Ectodermal cell (in vitro differentiated cells): Measurements from ENCODE around the gene ZCCHC2.

Source experiments
- H3K27ac ChIP-seq: 2 replicates; pipeline ENCODE4 v1.7.0; 2013; ENCODE audit warnings: mild to moderate bottlenecking, low read depth, low read length; ENCODE audit not compliant: insufficient read depth, poor library complexity, severe bottlenecking
- H3K27me3 ChIP-seq: 2 replicates; pipeline ENCODE4 v1.7.0; 2013; ENCODE audit warnings: mild to moderate bottlenecking, low read length; ENCODE audit not compliant: insufficient read depth, control insufficient read depth, poor library complexity, severe bottlenecking
- H3K36me3 ChIP-seq: one replicate; pipeline ENCODE4 v1.7.0; 2013; ENCODE audit warnings: low read length; ENCODE audit not compliant: control insufficient read depth, insufficient read depth
- H3K4me1 ChIP-seq: one replicate; pipeline ENCODE4 v1.7.0; 2013; ENCODE audit warnings: low read length; ENCODE audit not compliant: control insufficient read depth, insufficient read depth
- H3K4me3 ChIP-seq: 2 replicates; pipeline ENCODE4 v1.7.0; 2013; ENCODE audit warnings: low read depth, low read length, control low read depth; ENCODE audit not compliant: insufficient read depth
- H3K9me3 ChIP-seq: 2 replicates; pipeline ENCODE4 v1.7.0; 2013; ENCODE audit warnings: mild to moderate bottlenecking, low read length, moderate library complexity; ENCODE audit not compliant: control insufficient read depth
- whole genome bisulfite sequencing, 2 experiments: methylation state at CpG; one replicate each; pipeline ENCODE4 v1.1.7; 2013; ENCODE audit warnings: missing lambda C conversion rate in 2 of 2; 5-methylcytosine and 5-hydroxymethylcytosine counted together

ZCCHC2 gene

DNA sequence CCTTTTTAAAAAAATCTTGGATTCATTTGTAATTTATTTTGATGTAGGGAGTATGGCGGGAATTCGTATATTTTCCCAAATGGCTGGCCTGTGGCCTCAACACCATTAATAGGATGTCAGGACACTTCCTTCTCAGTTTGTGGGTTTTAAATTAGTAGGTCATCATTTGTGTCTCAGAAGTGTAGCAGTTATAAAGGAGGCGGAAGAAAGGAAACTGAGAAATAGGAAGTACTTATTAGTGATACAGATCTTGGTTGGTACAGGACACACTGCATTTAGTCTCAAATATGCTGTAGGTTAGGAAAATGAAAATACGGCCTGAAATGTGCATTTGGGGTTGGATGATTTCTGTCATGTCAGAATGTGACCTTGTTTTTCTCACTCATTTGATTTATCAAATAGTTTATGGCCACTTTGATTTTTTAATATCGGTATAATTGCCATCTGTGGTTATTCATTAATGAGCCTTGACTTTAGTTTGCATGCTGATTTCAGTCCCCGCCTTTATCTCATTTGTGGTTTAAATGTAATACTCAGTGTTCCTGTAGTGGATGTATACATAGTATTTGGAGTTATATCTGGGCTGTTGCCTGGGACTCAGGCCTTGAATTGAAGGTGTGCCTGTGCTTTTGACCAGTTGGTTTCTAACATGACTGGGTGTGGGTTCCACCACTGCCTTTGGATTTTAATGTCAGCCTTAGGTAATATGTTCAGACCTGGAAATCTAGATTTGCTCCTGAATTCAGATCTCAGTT is 31.4 kb downstream of the ZCCHC2 start:
- no peaks in the 10 kb centered on the region for H3K9me3 ChIP-seq
- no peaks in the 10 kb centered on the region for H3K36me3 ChIP-seq
- no peaks in the 10 kb centered on the region for H3K27me3 ChIP-seq
- H3K4me3 ChIP-seq, result no peak overlapping the region
- H3K27ac ChIP-seq, result no peak overlapping the region
- H3K4me1 ChIP-seq, result no peaks in the 10 kb centered on the region
- WGBS, 2 experiments, result 96% methylated on average over 6 of the region's 6 CpGs

DNA sequence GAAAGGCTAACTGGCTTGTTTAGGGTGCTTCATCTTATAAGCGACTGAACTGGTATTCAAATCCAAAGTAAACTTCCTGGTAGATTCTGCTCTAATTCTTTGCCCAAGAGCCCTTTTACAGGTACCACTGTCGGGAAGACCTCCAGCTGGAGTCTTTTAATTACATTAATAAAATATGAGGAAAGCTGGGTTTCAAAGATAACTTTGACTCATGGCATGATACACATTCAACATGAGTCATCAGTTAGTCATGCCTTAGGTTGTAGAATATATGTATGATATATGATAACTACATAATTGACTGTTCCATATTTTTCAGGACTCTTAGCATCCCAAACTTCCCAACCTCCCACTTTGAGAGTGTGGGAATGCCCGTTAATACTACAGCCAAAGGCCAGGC is 32.3 kb downstream of the ZCCHC2 start:
- 89 to 98% methylated on average over 2 to 3 of the region's 3 CpGs for WGBS, 2 experiments

DNA sequence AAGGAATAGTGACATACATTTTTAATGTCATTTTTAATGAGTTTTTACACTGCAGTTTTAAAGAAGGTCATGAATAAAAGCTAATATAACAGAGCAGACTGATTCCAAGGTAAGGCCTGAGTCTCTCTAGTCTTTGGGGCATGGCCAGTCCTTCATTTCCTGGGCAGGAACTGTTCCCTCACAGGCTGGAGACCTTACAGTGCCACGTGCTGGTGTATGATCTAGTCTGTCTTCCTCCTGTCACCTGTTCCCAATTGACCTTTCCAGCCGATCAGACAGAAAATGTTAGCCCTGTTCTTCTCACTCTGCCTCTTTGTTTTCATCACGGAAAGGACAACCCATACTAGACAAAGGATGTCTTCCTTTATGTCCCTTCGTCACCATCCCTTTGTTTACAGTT is 33.6 kb downstream of the ZCCHC2 start:
- Histone ChIP-seq H3K9me3 (no peaks in the 10 kb centered on the region), H3K27me3 (no peaks in the 10 kb centered on the region), H3K4me3 (no peak overlapping the region), H3K27ac (no peak overlapping the region), H3K36me3 (no peaks in the 10 kb centered on the region), H3K4me1 (no peaks in the 10 kb centered on the region)
- 82 to 83% methylated on average over 4 of the region's 4 CpGs for WGBS, 2 experiments

More for the DNA sequence above, 32.3 kb downstream of the ZCCHC2 start:
- H3K27me3 ChIP-seq, result no peaks in the 10 kb centered on the region
- H3K27ac ChIP-seq, result no peak overlapping the region
- H3K36me3 ChIP-seq, result no peaks in the 10 kb centered on the region
- H3K4me3 ChIP-seq, result no peak overlapping the region
- no peaks in the 10 kb centered on the region for H3K4me1 ChIP-seq
- H3K9me3 ChIP-seq, result no peaks in the 10 kb centered on the region

DNA sequence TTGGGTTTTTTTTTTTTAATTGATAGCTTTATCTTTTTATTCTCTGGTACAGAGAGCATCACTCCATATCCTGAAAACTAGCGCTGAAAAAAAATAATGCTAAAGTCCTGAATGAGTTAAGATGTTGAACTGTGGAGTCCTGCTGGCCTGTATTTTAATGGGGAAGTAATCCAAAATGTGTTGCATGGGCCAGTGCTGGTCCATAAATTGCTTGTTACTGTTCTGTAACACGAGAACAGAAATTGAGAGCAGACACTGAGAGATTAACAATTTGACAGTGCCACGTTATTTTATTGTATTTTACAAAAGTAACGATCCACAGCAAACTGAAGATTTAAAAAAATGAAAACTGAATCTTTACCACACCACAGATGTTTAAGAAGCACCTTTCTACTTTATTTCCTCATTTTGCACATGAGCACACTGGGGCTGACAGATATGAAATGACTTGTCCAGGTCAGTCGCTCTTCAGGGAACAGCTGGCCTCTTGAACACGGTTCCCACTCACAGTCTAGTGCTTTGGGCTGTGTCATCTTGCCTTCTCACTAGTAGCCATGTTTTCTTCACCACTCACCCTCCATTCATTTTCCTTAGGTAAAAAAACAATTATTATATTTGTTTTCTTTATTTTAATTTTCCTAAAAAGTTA is 35.3 kb downstream of the ZCCHC2 start:
- Histone ChIP-seq H3K4me1 (no peaks in the 10 kb centered on the region), H3K36me3 (no peaks in the 10 kb centered on the region), H3K9me3 (no peaks in the 10 kb centered on the region), H3K27ac (no peak overlapping the region), H3K27me3 (no peaks in the 10 kb centered on the region), H3K4me3 (no peak overlapping the region)
- WGBS, 2 experiments, result 93 to 97% methylated on average over 6 of the region's 6 CpGs

GRCh38 chr18:62564044-62564443 is 41.2 kb downstream of the ZCCHC2 start:
- Histone ChIP-seq H3K4me1 (no peaks in the 10 kb centered on the region), H3K36me3 (no peaks in the 10 kb centered on the region), H3K27me3 (no peaks in the 10 kb centered on the region)

DNA sequence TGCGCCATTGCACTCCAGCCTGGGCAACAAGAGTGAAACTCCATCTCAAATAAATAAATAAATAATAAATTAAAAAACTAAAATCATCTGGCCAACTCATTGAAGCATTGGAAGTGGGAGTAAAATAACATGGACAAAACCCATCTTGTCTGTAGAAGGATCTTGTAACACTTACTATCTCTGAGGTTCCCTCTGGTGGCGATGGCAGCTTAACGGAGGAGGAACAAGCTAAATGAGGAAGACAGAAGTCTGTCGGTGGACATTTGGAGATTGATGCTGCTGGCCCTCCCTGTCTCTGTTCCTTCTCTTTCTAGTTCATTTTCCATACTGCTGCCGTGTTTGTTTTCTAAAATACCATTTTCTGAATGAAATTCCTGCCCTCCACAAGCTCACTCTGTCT is 43.4 kb downstream of the ZCCHC2 start:
- no peaks in the 10 kb centered on the region for H3K27me3 ChIP-seq
- H3K9me3 ChIP-seq, result no peaks in the 10 kb centered on the region
- H3K4me3 ChIP-seq, result no peak overlapping the region
- no peak overlapping the region for H3K27ac ChIP-seq
- no peaks in the 10 kb centered on the region for H3K36me3 ChIP-seq
- H3K4me1 ChIP-seq, result no peaks in the 10 kb centered on the region
- WGBS, 2 experiments, result 53 to 67% methylated on average over 4 to 5 of the region's 5 CpGs

More at GRCh38 chr18:62564044-62564443, 41.2 kb downstream of the ZCCHC2 start:
- 100% methylated on average over 1 of the region's 3 CpGs; no CpG with 5 or more reads in 1 of the 2 experiments for WGBS, 2 experiments
- H3K9me3 ChIP-seq, result no peaks in the 10 kb centered on the region
- H3K27ac ChIP-seq, result no peak overlapping the region
- no peak overlapping the region for H3K4me3 ChIP-seq

DNA sequence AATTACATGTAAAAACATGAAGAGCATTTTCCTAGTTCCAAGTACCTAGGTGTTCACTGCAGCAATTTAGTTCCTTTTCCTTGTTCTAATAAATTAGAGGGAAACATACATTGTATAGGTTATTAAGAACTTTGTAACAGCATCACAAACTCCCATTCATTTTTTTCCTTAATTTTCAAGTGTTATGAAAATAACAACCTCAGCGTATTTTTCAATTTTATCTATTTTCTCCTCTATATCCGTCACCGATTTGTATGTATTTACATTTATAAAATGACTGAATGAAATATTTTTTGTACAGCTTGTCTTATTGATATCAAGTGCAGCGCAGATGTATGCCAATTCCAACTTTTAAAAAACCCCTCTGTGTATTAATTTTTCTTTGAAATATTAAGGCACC is 44.0 kb downstream of the ZCCHC2 start:
- 95 to 100% methylated on average over 1 to 4 of the region's 4 CpGs for WGBS, 2 experiments
- no peaks in the 10 kb centered on the region for H3K4me1 ChIP-seq

DNA sequence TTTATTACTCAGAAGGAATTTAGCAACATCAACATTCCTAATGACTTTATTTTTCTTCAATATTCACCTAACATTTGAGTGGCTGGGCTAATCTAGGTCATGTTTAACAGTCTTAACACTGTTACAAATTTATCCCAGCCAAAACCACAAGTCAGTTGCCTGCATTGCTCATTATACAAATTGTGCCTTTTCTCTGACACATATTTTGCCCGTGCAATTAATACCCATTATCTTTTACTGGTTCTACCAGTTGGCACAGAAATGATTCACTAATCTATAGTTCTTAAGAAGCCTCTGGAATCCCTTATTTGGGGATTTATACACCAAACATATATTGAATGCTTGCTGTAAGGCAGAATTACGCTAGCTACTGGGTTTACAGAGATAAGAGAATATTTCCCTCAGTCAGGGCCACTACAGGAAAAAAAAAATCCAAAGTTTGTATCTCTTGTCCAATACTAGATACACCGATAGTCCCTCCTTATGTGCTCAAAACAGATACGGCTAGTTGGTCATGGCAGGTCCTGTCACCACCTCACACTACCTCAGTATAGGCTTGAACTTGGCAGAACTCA is 46.3 kb downstream of the ZCCHC2 start:
- 91 to 97% methylated on average over 4 of the region's 4 CpGs for WGBS, 2 experiments
- no peaks in the 10 kb centered on the region for H3K4me1 ChIP-seq
- H3K27ac ChIP-seq, result no peak overlapping the region
- no peaks in the 10 kb centered on the region for H3K36me3 ChIP-seq
- no peaks in the 10 kb centered on the region for H3K27me3 ChIP-seq
- no peak overlapping the region for H3K4me3 ChIP-seq
- H3K9me3 ChIP-seq, result no peaks in the 10 kb centered on the region

More for the DNA sequence above, 44.0 kb downstream of the ZCCHC2 start:
- no peaks in the 10 kb centered on the region for H3K36me3 ChIP-seq
- no peak overlapping the region for H3K4me3 ChIP-seq
- no peak overlapping the region for H3K27ac ChIP-seq
- H3K9me3 ChIP-seq, result no peaks in the 10 kb centered on the region
- no peaks in the 10 kb centered on the region for H3K27me3 ChIP-seq

GRCh38 chr18:62571037-62571436 is 48.2 kb downstream of the ZCCHC2 start:
- 71 to 72% methylated on average over 4 of the region's 4 CpGs for WGBS, 2 experiments
- Histone ChIP-seq H3K27ac (no peak overlapping the region), H3K36me3 (no peaks in the 10 kb centered on the region), H3K27me3 (no peaks in the 10 kb centered on the region), H3K9me3 (no peaks in the 10 kb centered on the region), H3K4me1 (no peaks in the 10 kb centered on the region), H3K4me3 (no peak overlapping the region)

DNA sequence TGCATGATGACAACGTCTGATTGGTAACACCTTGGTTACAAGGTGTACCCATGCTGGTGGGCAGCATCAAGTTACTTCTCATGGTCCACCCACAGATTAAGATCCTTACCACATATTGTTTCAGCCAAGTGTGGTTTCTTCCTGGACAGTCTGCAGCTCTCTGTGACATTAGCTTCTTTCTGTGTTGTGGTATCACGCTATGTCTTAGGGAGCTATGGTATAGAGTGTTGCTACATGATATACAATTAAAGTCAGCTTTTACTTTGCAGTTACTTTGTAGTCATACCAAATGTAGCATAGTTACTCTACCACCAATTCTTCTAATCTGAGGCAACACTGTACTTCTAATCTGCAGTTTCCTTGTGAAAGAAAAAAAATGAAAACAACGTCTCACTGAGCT is 48.8 kb downstream of the ZCCHC2 start:
- Histone ChIP-seq H3K27me3 (no peaks in the 10 kb centered on the region), H3K4me1 (no peaks in the 10 kb centered on the region), H3K9me3 (no peaks in the 10 kb centered on the region), H3K4me3 (no peak overlapping the region), H3K36me3 (no peaks in the 10 kb centered on the region), H3K27ac (no peak overlapping the region)
- 94 to 97% methylated on average over 2 to 3 of the region's 3 CpGs for WGBS, 2 experiments
